ENCODE results near the gene TCF7L2. TPM values are rescaled to one million over a fixed set of nuclear protein-coding genes. Genes with fewer than 3 reads are reported as not detected.

The TCF7L2 gene
- 1 to 10 TPM in 1 of 2 experiments, under 1 TPM in 1; 0.45 to 1.4 TPM for total RNA-seq

DNA sequence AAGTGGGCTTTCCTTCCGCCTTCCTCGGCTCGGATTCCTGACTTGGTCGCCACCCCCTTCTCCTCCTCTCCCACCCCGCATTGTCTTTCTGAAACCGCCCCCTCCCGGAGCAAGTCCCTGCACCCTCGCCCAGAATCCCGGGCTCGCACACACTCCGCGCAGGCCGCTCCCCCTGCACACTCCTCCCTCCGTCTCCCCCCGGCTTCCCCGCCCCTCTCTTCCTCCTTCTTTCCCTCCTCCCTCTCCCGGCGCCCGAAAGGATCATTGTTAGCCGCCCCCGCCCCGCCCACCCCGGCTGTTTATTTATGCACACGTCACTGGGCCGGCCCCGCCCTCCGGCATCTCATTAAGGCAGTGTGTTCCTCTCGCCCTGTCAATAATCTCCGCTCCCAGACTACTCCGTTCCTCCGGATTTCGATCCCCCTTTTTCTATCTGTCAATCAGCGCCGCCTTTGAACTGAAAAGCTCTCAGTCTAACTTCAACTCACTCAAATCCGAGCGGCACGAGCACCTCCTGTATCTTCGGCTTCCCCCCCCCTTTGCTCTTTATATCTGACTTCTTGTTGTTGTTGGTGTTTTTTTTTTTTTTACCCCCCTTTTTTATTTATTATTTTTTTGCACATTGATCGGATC lies at the start of gene TCF7L2:
Gene TCF7L2, plus strand, starts transcription at position 373 of the 633 bp plus-strand sequence. CDS start 510 bp downstream, outside the sequence.
- ATAC-seq = peak; percentile 72
- CTCF ChIA-PET = interaction anchor here (0.7 kb wide), 1 partner anchor 1592 kb away, joined by 3 read pairs; no protein-coding TSS in a partner anchor
- H3K9me3 Mint-ChIP-seq (ENCODE audit: low read depth) = no peaks in the 10 kb centered on the region
- peaks cover 15% of the 10 kb centered on the region for H3K4me1 Mint-ChIP-seq
- peak; percentile 65 for DNase-seq
- H3K27ac Mint-ChIP-seq = peak within 1 kb of the TSS; percentile 66
- peaks cover 68% of the 10 kb centered on the region for H3K27me3 Mint-ChIP-seq
- H3K36me3 Mint-ChIP-seq = no peaks in the 10 kb centered on the region
- peak within 1 kb of the TSS; percentile 81 for H3K4me3 Mint-ChIP-seq

DNA sequence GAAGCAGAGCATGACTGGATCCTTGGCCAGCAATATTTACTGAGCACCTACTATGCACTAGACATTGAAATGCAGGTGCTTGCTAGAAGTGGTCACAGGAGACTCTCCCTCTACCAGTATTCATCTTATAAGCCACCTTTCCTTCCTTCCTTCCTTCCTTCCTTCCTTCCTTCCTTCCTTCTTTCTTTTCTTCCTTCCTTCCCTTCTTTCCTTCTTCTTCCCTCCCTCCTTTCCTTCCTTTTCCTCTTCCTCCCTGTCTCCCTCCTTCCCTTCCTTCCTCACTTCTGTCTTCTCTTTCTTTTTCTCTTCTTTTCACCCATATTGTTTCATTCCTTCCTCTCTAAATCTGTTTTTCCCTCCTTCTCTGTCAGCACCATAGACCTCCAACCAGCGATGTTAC lies 47.3 kb upstream of the TCF7L2 start:
- Mint-ChIP-seq H3K4me3 (no peak overlapping the region), H3K4me1 (no peaks in the 10 kb centered on the region), H3K36me3 (no peaks in the 10 kb centered on the region), H3K27ac (no peak overlapping the region), H3K9me3 (ENCODE audit: low read depth) (no peaks in the 10 kb centered on the region), H3K27me3 (no peaks in the 10 kb centered on the region)
- CTCF ChIA-PET = no interaction called here
- DNase-seq (no peak), ATAC-seq (no peak)

DNA sequence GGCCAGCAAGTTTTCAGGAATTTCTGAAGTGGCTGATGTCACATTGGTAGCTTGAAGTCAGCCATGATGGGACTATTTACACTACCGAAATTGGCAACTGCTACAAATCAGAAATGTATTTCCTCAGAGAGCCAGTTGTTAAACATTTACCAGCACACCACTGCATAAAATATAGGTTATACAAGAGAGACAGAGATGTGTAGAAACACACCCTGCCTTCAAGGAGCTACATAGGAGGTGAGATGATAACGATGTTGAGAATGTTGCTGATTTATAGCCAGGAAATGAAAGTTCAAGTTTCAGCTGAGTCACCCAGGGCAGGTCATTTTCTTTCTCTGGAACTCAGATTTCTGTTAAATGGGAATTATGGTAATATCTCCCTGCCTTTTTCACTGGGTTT lies 46.0 kb upstream of the TCF7L2 start:
- H3K9me3 Mint-ChIP-seq (ENCODE audit: low read depth) = no peaks in the 10 kb centered on the region
- H3K4me1 Mint-ChIP-seq = no peaks in the 10 kb centered on the region
- CTCF ChIA-PET = no interaction called here
- no peak for DNase-seq
- no peak overlapping the region for H3K4me3 Mint-ChIP-seq
- no peak for ATAC-seq
- no peak overlapping the region for H3K27ac Mint-ChIP-seq
- no peaks in the 10 kb centered on the region for H3K27me3 Mint-ChIP-seq
- H3K36me3 Mint-ChIP-seq = no peaks in the 10 kb centered on the region

DNA sequence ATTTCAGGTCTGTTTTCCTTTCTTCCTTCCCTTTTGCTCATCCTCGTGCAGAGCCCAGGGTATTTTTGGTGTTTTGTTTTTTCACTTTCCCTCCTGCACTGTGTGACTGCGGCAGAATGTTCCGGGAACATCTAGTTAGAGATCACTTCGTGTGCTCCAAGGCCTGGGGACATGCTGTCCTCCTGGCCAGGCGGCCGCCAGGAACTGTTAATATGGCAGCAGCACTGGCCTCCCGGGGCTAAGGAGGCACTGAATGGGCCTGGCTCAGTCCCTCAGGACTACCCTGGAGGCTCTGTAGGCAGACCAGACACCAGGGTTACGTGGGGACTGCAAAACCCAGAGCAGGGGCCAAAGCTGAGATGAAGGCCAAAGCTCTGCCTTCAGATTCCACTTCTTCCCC lies 43.1 kb upstream of the TCF7L2 start:
- Mint-ChIP-seq H3K27ac (no peak overlapping the region), H3K36me3 (no peaks in the 10 kb centered on the region), H3K9me3 (ENCODE audit: low read depth) (no peaks in the 10 kb centered on the region), H3K4me1 (no peaks in the 10 kb centered on the region), H3K27me3 (no peaks in the 10 kb centered on the region), H3K4me3 (no peak overlapping the region)
- CTCF ChIA-PET = no interaction called here
- DNase-seq (no peak), ATAC-seq (no peak)

DNA sequence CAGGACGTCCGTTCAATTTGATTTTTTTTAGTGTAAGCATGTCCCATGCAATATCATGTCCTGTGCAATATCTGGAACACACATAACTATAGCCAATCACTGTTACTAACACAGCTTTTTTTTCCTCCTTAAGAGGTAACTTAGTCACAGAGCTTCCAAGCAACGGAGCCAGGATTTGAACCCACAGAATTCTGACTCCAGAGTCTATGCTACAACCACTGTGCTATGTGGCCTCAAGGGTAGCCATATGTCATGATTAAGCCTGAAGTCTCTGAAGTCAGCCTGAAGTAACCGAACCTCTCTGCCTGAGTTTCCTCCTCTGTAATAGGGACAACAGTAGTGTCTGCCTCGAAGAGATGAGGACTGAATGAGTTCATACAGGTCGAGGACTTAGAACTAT lies 42.2 kb upstream of the TCF7L2 start:
- CTCF ChIA-PET = no interaction called here
- no peak for ATAC-seq
- no peak overlapping the region for H3K4me3 Mint-ChIP-seq

DNA sequence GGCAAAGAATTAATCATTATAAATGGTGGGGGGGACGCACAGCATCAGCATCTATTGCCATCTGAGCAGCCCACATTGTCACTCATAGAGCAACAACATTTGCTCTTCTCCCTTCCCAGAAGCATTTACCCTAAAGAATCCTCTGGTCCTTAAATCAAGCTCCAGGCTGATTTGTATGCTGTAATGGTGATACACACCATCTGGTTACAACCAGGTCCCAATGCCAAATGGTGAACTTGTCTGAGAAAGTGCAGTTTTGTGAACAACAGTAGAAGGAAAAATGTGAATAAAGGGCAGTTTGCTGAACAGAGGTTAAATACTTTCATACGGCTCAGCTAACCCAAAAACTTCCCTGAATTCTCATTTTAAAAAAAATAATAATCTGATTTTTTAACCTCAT lies 38.8 kb upstream of the TCF7L2 start:
- no peak for ATAC-seq
- Mint-ChIP-seq H3K9me3 (ENCODE audit: low read depth) (peaks cover 2% of the 10 kb centered on the region), H3K4me1 (no peaks in the 10 kb centered on the region), H3K27me3 (peaks cover 8% of the 10 kb centered on the region), H3K4me3 (no peak overlapping the region), H3K36me3 (no peaks in the 10 kb centered on the region), H3K27ac (no peak overlapping the region)
- no peak for DNase-seq
- CTCF ChIA-PET = no interaction called here

More for the DNA sequence above, 42.2 kb upstream of the TCF7L2 start:
- Mint-ChIP-seq H3K9me3 (ENCODE audit: low read depth) (no peaks in the 10 kb centered on the region), H3K36me3 (no peaks in the 10 kb centered on the region), H3K27me3 (no peaks in the 10 kb centered on the region), H3K27ac (no peak overlapping the region), H3K4me1 (no peaks in the 10 kb centered on the region)
- DNase-seq = no peak

DNA sequence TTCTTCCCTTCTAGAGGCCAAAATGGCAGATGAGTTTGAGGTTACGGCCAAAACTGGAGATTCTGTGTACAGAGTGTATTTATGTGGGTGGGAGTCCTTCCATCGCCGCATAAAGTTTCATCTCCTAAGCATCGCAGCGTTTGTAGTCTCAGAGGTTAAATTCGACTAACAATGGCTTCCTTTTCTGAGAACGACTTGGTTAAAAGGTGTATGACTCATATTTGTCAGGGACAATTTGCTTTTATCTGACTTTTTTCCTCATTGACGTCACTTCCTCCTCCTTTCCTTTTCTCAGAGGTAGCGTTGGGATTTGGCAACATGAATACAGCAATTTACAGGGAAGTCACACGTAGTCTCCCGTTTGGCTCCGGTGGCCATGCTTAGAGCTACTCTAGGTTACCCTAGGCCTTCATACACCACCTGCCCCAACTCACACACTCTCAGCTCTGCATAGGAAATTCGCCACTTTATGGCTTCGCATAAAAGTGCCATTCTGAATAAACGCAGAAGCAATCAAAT lies 37.6 kb upstream of the TCF7L2 start:
- DNase-seq (no peak), ATAC-seq (no peak)
- no peaks in the 10 kb centered on the region for H3K4me1 Mint-ChIP-seq
- H3K27ac Mint-ChIP-seq = no peak overlapping the region
- H3K36me3 Mint-ChIP-seq = no peaks in the 10 kb centered on the region
- H3K9me3 Mint-ChIP-seq (ENCODE audit: low read depth) = peaks cover 2% of the 10 kb centered on the region
- H3K4me3 Mint-ChIP-seq = no peak overlapping the region
- peaks cover 12% of the 10 kb centered on the region for H3K27me3 Mint-ChIP-seq
- CTCF ChIA-PET = no interaction called here

DNA sequence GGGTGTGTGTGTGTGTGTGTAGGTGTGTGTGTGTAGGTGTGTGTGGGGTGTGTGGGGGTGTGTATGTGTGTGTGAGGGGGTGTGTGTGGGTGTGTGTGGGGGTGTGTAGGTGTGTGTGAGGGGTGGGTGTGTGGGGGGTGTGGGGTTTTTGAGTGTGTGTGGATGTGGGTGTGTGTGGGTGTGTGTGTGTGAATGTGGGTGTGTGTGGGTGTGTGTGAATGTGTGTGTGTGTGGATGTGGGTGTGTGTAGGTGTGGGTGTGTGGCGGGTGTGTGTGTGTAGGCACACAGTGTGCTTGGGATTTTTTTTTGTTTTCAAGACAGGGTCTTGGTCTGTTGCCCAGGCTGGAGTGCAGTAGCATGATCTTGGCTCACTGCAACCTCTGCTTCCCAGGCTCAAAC lies 36.8 kb upstream of the TCF7L2 start:
- DNase-seq = no peak
- H3K9me3 Mint-ChIP-seq (ENCODE audit: low read depth) = peaks cover 2% of the 10 kb centered on the region
- CTCF ChIA-PET = no interaction called here
- no peaks in the 10 kb centered on the region for H3K4me1 Mint-ChIP-seq
- ATAC-seq = no peak
- peaks cover 14% of the 10 kb centered on the region for H3K27me3 Mint-ChIP-seq
- H3K27ac Mint-ChIP-seq = no peak overlapping the region
- H3K4me3 Mint-ChIP-seq = no peak overlapping the region
- H3K36me3 Mint-ChIP-seq = no peaks in the 10 kb centered on the region

DNA sequence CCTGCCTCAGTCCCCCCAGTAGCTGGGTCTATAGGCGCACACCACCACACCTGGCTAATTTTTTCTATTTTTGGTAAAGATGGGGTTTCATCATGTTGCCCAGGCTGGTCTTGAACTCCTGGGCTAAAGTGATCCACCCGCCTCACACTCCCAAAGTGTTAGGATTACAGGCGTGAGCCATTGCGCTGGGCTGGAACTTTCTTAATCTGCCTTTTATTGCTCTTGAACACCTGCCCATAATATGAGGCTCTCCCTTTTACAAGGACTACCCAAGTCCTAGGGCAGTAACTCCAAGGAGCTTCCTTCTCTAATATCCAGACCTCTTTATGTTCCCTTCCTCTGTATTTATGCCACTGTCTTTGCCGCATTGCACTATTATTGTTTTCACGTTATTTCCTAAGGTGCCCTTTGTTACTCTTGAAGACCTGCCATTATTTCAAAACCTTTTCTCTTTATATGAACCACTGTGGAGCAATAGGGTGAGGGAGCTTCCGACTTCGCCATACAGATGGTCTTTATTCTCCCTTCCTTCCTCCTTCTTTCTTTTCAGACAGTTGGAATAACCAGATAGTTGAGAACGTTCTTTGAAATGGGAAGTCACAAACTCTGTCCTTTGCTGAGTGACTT lies 36.3 kb upstream of the TCF7L2 start:
- H3K4me3 Mint-ChIP-seq = no peak overlapping the region
- CTCF ChIA-PET = no interaction called here
- H3K27me3 Mint-ChIP-seq = peaks cover 14% of the 10 kb centered on the region
- H3K9me3 Mint-ChIP-seq (ENCODE audit: low read depth) = peaks cover 2% of the 10 kb centered on the region
- no peak for ATAC-seq
- no peaks in the 10 kb centered on the region for H3K4me1 Mint-ChIP-seq
- no peaks in the 10 kb centered on the region for H3K36me3 Mint-ChIP-seq
- DNase-seq = no peak
- no peak overlapping the region for H3K27ac Mint-ChIP-seq

DNA sequence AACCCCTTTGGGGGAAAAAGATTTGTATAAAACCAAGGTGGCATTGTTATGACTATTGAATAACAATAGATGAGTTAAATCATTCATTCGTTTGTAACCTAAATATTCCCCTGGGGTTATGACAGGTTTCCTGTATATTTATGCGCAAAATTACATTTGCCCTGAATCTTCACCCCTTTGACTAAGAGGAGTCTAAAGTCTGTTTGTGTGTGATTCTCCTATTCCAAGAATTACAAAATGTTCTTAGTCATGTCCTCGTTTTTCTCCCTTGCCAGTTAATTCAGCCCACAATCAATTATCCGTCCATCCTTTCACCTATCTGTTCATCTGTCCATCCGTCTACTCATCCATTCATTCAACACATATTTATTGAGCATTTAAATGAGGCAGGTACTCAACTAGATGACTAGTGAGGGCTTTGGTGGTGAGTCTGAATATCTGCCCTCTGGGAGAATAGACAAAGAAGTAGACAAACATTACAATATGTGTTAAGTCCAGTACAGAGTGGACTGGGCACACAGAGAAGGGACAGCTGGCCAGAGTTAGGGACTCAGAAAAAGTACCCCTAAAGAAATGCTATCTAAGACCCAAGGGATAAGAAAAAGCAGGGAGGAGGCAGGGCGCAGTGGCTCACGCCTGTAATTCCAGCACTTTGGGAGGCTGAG lies 35.6 kb upstream of the TCF7L2 start:
- H3K36me3 Mint-ChIP-seq = no peaks in the 10 kb centered on the region
- H3K4me3 Mint-ChIP-seq = no peak overlapping the region
- H3K27me3 Mint-ChIP-seq = peaks cover 15% of the 10 kb centered on the region
- CTCF ChIA-PET = no interaction called here
- DNase-seq (no peak), ATAC-seq (no peak)
- no peaks in the 10 kb centered on the region for H3K4me1 Mint-ChIP-seq
- H3K9me3 Mint-ChIP-seq (ENCODE audit: low read depth) = peaks cover 2% of the 10 kb centered on the region
- no peak overlapping the region for H3K27ac Mint-ChIP-seq

DNA sequence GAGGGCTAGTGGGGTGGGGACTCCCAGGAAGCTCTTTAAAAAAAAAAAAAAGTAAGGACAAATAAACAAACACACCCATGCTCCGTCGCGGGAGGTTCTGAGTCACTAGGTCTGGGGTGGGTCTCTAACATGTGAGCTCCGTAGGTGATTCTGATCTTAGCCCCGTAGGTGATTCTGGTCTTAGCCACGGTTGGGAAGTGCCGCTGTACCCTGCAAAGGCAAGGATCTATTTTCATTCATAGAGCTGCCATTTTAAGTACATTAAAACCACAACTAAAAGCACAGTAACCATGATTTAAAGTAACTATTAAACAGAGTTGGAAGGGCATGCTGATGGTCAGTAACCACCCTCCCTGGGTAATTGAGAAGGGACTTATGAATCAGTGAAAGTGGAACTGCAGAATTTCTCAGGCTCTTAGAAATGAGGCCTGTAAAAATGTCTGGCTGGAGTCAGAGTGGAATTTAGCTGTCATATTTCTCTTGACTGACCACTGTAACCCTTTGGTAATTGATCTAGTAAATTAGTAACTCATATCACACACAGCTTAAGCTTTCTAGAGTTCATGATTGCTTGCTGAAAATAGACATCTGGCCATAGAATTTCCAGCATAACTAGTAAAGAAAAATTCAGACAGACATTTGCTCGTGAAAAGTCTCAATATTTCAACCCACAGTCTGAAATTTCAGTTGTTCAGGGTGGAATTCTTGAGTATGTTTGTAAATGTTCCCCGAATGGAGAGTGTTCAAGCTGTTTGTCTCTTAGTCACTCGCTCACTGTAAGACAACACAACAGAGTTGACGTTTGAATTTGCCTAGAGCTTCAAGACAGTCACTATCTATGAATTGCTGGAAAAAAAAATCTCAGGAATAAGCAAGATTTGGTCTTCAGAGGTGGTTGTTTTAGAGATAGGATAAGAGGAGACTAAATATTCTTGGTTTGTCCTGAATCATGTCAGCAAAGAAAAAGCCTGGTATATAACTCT lies 34.2 kb upstream of the TCF7L2 start:
- Mint-ChIP-seq H3K36me3 (no peaks in the 10 kb centered on the region), H3K9me3 (ENCODE audit: low read depth) (peaks cover 2% of the 10 kb centered on the region), H3K27me3 (peaks cover 15% of the 10 kb centered on the region), H3K4me3 (no peak overlapping the region), H3K27ac (no peak overlapping the region), H3K4me1 (no peaks in the 10 kb centered on the region)
- CTCF ChIA-PET = no interaction called here
- ATAC-seq (no peak), DNase-seq (no peak)

DNA sequence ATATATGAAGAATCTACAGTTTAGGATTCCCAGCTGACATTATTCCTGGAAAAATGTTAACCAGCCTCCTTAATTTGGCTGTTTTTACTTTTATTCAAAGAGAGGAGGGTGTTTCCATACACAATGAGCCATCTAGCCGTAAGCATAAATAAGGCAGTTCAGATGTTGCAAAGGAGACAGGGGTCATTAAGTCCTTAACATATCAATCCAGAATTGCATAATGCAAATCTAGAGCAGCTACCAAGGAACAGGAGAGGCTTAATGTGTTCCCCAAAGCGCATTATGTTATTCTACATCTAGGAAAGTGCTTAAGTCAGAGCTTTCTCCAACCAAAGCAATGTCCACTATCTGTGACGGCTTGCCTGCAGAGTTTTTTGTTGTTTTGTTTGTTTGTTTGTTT lies 32.4 kb upstream of the TCF7L2 start:
- ATAC-seq (no peak), DNase-seq (no peak)
- Mint-ChIP-seq H3K4me3 (no peak overlapping the region), H3K9me3 (ENCODE audit: low read depth) (peaks cover 2% of the 10 kb centered on the region), H3K4me1 (no peaks in the 10 kb centered on the region), H3K27me3 (peaks cover 15% of the 10 kb centered on the region), H3K36me3 (no peaks in the 10 kb centered on the region), H3K27ac (no peak overlapping the region)
- CTCF ChIA-PET = no interaction called here

DNA sequence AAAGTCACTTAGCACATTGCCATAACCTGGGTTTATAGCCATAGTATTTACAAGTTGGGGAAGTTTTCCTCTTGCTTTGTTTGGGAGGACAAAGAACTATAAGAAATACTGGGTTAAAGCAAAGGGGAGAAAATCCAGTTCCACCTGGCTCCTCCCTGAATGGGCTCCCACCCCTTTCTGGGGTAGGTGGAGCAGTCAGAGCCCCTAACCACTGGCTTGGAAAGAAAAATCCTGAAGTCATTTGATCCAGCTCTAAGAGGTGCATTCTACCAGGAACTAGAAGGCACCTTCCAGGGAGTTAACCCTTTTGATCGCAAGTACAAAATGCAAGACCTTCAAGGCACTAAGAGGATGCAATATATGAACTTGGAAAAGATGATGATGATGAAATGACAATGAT lies 31.3 kb upstream of the TCF7L2 start:
- no peak overlapping the region for H3K4me3 Mint-ChIP-seq
- ATAC-seq = no peak
- no peaks in the 10 kb centered on the region for H3K36me3 Mint-ChIP-seq
- peaks cover 2% of the 10 kb centered on the region for H3K9me3 Mint-ChIP-seq (ENCODE audit: low read depth)
- no peak overlapping the region for H3K27ac Mint-ChIP-seq
- H3K4me1 Mint-ChIP-seq = no peaks in the 10 kb centered on the region
- H3K27me3 Mint-ChIP-seq = peaks cover 15% of the 10 kb centered on the region
- CTCF ChIA-PET = no interaction called here
- no peak for DNase-seq

All from activated CD8-positive, alpha-beta memory T cell treated with anti-CD3 and anti-CD28 coated beads, Interleukin-2, amount 10 ng/mL, durations not matched to agents 7 days and 5 days (primary cell).